HepG2 (cell line): ENCODE results near the gene SRF. TPM values are rescaled to one million over a fixed set of nuclear protein-coding genes. Genes with fewer than 3 reads are reported as not detected.

ENCODE experiments used
- ETV5 ChIP-seq: IDR thresholded peaks from 2 replicates; pipeline ENCODE4 v1.6.1; 2018; ENCODE audit warnings: missing biosample characterization, missing genetic modification reagents, inconsistent platforms, borderline replicate concordance
- ETV6 ChIP-seq: sonication (generic); formaldehyde crosslinking; conservative IDR thresholded peaks from 2 replicates; pipeline ENCODE4 v1.4.0; 2020; ENCODE audit warnings: missing genetic modification reagents
- FOXO1 ChIP-seq: sonication (generic); formaldehyde crosslinking; IDR thresholded peaks from 2 replicates; pipeline ENCODE4 v1.4.0; 2020; ENCODE audit warnings: missing genetic modification reagents
- HNF1A ChIP-seq, 2 experiments: sonication (generic) in 1 of 2; formaldehyde crosslinking in 1 of 2; IDR thresholded peaks; 2 replicates each; pipeline versions ENCODE4 v1.4.0 to v1.6.1; 2016 to 2020; ENCODE audit warnings: borderline replicate concordance in 1 of 2, low read depth in 1 of 2, mild to moderate bottlenecking in 1 of 2, missing genetic modification reagents in 1 of 2
- KDM1A ChIP-seq: IDR thresholded peaks from 2 replicates; pipeline ENCODE4 v1.6.1; 2016; ENCODE audit warnings: missing compliant biosample characterization
- MIER2 ChIP-seq: IDR thresholded peaks from 2 replicates; pipeline ENCODE4 v1.6.1; 2016; ENCODE audit warnings: missing biosample characterization, missing genetic modification reagents
- MLLT10 ChIP-seq: sonication (generic); formaldehyde crosslinking; IDR thresholded peaks from 2 replicates; pipeline ENCODE4 v1.4.0; 2020; ENCODE audit warnings: missing genetic modification reagents
- NBN ChIP-seq: fragments of 450-650 bp; conservative IDR thresholded peaks from 2 replicates; pipeline ENCODE4 v1.6.1; 2017
- NCOA5 ChIP-seq: sonication (generic); formaldehyde crosslinking; IDR thresholded peaks from 2 replicates; pipeline ENCODE4 v1.4.0; 2020; ENCODE audit warnings: missing genetic modification reagents
- NFKB2 ChIP-seq: sonication (generic); formaldehyde crosslinking; IDR thresholded peaks from 2 replicates; pipeline ENCODE4 v1.4.0; 2020; ENCODE audit warnings: missing genetic modification reagents, borderline replicate concordance
- NFRKB ChIP-seq: fragments of 450-650 bp; IDR thresholded peaks from 2 replicates; pipeline ENCODE4 v1.6.1; 2017
- PBX2 ChIP-seq: IDR thresholded peaks from 2 replicates; pipeline ENCODE4 v1.6.1; 2016; ENCODE audit warnings: control low read depth
- RXRA ChIP-seq: sonication (generic); formaldehyde crosslinking; IDR thresholded peaks from 2 replicates; pipeline ENCODE4 v1.5.1; 2020; ENCODE audit warnings: missing genetic modification reagents
- SCMH1 ChIP-seq: sonication (generic); formaldehyde crosslinking; IDR thresholded peaks from 2 replicates; pipeline ENCODE4 v1.9.0; 2021; ENCODE audit warnings: missing genetic modification reagents, mild to moderate bottlenecking, borderline replicate concordance
- SP2 ChIP-seq: sonication (generic); formaldehyde crosslinking; IDR thresholded peaks from 2 replicates; pipeline ENCODE4 v1.5.1; 2020; ENCODE audit warnings: mild to moderate bottlenecking, missing genetic modification reagents
- ZFP62 ChIP-seq: sonication (generic); formaldehyde crosslinking; IDR thresholded peaks from 2 replicates; pipeline ENCODE4 v1.4.0; 2020; ENCODE audit warnings: missing genetic modification reagents
- ZNF431 ChIP-seq: sonication (generic); formaldehyde crosslinking; IDR thresholded peaks from 2 replicates; pipeline ENCODE4 v1.9.0; 2022; ENCODE audit warnings: missing genetic modification reagents, low read depth, mild to moderate bottlenecking, borderline replicate concordance
- ZNF496 ChIP-seq: sonication (generic); formaldehyde crosslinking; IDR thresholded peaks from 2 replicates; pipeline ENCODE4 v1.8.1; 2023; ENCODE audit warnings: mild to moderate bottlenecking, moderate library complexity, missing genetic modification reagents; ENCODE audit not compliant: insufficient replicate concordance
- ZNF549 ChIP-seq: sonication (generic); formaldehyde crosslinking; IDR thresholded peaks from 2 replicates; pipeline ENCODE4 v1.5.0; 2020; ENCODE audit warnings: missing genetic modification reagents
- ZNF577 ChIP-seq: sonication (generic); formaldehyde crosslinking; IDR thresholded peaks from 2 replicates; pipeline ENCODE4 v1.4.0; 2020; ENCODE audit warnings: mild to moderate bottlenecking, low read depth, missing genetic modification reagents, borderline replicate concordance
- ZNF678 ChIP-seq: sonication (generic); formaldehyde crosslinking; IDR thresholded peaks from 2 replicates; pipeline ENCODE4 v1.4.0; 2020; ENCODE audit warnings: mild to moderate bottlenecking, missing genetic modification reagents
- ZNF761 ChIP-seq: sonication (generic); formaldehyde crosslinking; conservative IDR thresholded peaks from 2 replicates; pipeline ENCODE4 v1.4.0; 2020; ENCODE audit warnings: mild to moderate bottlenecking, missing genetic modification reagents
- ZZZ3 ChIP-seq: sonication (generic); formaldehyde crosslinking; IDR thresholded peaks from 2 replicates; pipeline ENCODE4 v1.4.0; 2020; ENCODE audit warnings: missing genetic modification reagents, mild to moderate bottlenecking, borderline replicate concordance
- polyA plus RNA-seq, 8 experiments: library from polyadenylated mRNA; depleted of rRNA in 3 of 8; stranded (reverse) in 7 of 8; unstranded in 1 of 8; fragments of >200 nt; fragmentation: Illumina TruSeq in 4 of 8; extraction: Trizol in 4 of 8; gene quantifications; 2 replicates each; pipeline versions ENCODE4 v1.2.1 to v1.2.3, GENCODE V29; 2011 to 2016; ENCODE audit warnings: low read depth in 4 of 8, missing spikeins in 1 of 8, mixed read lengths in 1 of 8; ENCODE audit not compliant: insufficient read depth in 1 of 8
- total RNA-seq, 5 experiments: library from RNA; depleted of rRNA; stranded (reverse); fragments of >200 nt; fragmentation: Illumina TruSeq; extraction: Trizol; gene quantifications; 2 replicates each; pipeline ENCODE4 v1.2.3, GENCODE V29; 2016; ENCODE audit warnings: low read depth in 1 of 5
- TF ChIP-seq, protein P1 (sequence below): IDR thresholded peaks from 2 replicates; pipeline ENCODE4 v1.6.1; 2016; ENCODE audit warnings: low read depth, control low read depth

Gene SRF
- total and polyA plus RNA-seq, 2 of the 13 experiments (the other 11 are each of a cell fraction or from before 2014, with no cell fraction given) = 25.5 to 44.1 TPM

DNA sequence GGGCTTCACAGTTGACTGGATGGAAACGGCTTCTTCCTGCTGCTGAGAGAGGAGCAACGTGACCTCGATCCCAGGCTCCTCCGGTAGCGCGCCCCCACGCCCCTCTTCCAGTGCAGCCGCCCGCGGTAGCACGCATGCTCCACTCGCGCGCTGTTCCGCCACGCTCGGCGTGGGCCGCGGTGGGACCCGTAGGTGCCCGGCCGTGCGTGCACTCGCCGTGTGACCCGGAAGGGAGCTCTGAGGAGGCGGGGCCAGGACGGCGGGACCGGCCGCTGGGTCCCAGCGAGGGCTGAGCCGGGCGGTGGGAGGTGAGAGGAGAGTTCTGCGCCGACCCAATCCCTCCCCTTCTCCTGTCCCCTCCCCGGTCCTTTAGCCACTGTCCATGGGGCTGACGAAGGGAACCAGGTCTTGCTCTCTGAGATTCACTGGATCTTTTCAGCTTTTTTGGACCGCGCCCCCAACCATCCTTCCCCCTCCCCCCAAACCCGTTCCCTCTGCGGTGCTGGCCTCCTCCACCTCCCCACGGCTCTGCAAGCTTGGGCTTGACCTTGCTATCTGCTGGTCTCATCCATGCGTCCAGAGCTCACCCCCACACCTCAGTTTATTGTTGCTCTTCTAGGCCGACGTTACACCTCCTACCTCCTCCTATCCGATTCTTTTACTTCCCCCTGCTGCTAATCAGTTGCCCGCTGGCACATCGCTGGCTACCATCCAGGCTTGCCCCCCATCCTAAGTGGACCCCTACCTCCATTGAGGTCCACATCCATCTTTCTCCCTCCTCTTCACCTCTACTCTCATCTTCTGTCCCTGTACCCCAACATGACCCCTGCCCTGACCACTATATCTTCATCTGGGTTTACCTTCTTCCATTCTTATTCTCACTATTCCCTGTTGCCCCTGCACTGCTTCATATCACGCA, 11.1 kb downstream of the SRF start, which contains the start of gene CUL9 (continued):
- TF ChIP-seq PBX2 (CRISPR knock-in tag) = no peak
- peak; percentile 87 for TF ChIP-seq ETV5 (CRISPR knock-in tag)
- peak; percentile 90 for TF ChIP-seq NFKB2 (CRISPR knock-in tag)
- peak; percentile 92; the same call in 1 of the 2 replicates for TF ChIP-seq ZZZ3 (CRISPR knock-in tag)
- peak; percentile 33; the same call in 1 of the 2 replicates for TF ChIP-seq KDM1A (CRISPR knock-in tag)
- TF ChIP-seq MIER2 = peak; percentile 79
- no peak for TF ChIP-seq ZNF577 (CRISPR knock-in tag)
- TF ChIP-seq SP2 = peak; percentile 67
- TF ChIP-seq NFRKB = no peak
- TF ChIP-seq NBN = no peak
- 0 out of 2 replicates have a peak, but pooled peaks have one; percentile 85 for TF ChIP-seq ZNF678 (CRISPR knock-in tag)
- TF ChIP-seq, protein P1, sequence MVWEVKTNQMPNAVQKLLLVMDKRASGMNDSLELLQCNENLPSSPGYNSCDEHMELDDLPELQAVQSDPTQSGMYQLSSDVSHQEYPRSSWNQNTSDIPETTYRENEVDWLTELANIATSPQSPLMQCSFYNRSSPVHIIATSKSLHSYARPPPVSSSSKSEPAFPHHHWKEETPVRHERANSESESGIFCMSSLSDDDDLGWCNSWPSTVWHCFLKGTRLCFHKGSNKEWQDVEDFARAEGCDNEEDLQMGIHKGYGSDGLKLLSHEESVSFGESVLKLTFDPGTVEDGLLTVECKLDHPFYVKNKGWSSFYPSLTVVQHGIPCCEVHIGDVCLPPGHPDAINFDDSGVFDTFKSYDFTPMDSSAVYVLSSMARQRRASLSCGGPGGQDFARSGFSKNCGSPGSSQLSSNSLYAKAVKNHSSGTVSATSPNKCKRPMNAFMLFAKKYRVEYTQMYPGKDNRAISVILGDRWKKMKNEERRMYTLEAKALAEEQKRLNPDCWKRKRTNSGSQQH (CRISPR knock-in tag) = peak; percentile 75
- TF ChIP-seq ZNF496 (CRISPR knock-in tag) = no peak
- TF ChIP-seq ZNF761 (CRISPR knock-in tag) = peak; percentile 75; the same call in 1 of the 2 replicates
- peak; percentile 84 for TF ChIP-seq FOXO1
- TF ChIP-seq ZNF549 (CRISPR knock-in tag) = no peak
- no peak for TF ChIP-seq MLLT10 (CRISPR knock-in tag)
- TF ChIP-seq RXRA (CRISPR knock-in tag) = peak; percentile 94
- no peak for TF ChIP-seq SCMH1 (CRISPR knock-in tag)
- no peak for TF ChIP-seq HNF1A (IDR thresholded peaks at IDR 0.05; ENCODE audit: low read depth)
- peak; percentile 77; the same call in 1 of the 2 replicates for TF ChIP-seq HNF1A (CRISPR knock-in tag; IDR thresholded peaks at IDR 0.05; ENCODE audit: borderline replicate concordance)
- TF ChIP-seq ZNF431 (CRISPR knock-in tag) = peak; percentile 87; the same call in 1 of the 2 replicates
- peak; percentile 44; the same call in 1 of the 2 replicates for TF ChIP-seq ETV6 (CRISPR knock-in tag)
- no peak for TF ChIP-seq NCOA5 (CRISPR knock-in tag)
- no peak; the same call in 1 of the 2 replicates for TF ChIP-seq ZFP62 (CRISPR knock-in tag)
